Eye (tissue), 1 donor: ENCODE data around the gene SPN.
"Not testable (repeated sequence)": the region's sequence is repeated elsewhere in the genome, so short reads cannot be mapped to it uniquely, and the experiment has no call there.

Experiments used
- DNase-seq: peaks from one replicate; pipeline ENCODE4 v3.0.0-alpha.2; 2015

The SPN gene

DNA sequence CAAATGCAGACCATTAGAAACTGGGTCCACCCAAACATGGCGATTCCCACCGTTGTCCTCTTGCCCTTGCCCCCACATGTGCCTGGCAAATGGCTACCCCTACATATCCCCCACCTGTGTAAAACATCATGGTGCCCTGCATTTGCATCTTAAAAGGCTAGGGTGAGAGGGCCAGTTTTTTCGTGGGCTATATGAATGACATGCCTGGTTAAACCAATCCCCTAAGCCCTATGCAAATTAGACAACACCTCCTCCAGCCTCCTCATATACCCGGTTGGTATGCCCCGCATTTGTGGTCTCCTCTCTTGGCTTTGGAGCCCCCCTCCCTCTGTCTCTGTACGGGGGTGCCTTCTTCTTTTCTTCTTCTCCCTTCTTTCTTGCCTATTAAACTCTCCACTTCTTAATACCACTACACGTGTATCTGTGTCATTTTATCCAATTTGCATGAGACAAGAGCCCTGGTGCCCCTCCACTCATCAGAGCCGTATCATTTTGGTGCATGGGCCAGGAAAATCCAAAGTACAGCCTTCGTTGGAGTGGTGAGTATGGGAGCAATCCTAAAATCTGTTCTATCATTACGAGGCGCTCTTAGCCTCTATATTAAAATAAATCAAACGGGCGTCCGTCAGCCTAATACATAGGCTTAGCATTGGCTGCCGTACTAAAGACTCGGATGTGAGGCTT lies 46.0 kb downstream of the SPN start:
- DNase-seq = no peak

DNA sequence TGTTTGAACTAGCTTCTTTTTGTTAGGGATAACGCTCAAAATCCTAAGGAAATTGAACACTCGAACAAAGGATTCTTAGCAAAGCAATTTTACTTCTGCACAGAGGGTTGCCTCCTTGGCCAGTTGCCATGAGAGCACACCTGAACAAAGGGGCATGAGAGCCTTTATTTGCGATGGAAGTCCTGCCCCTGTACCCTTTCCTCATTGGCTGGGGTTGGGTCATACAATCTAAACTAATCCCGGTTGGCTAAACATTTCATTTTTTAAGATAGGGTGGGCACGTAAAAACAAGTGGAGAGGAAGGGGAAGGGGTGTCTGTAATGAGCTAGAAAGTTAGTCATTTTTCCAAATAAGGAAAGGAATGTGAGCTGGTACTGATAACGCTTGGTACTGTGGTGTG lies 46.6 kb downstream of the SPN start:
- DNase-seq = not testable (repeated sequence)

DNA sequence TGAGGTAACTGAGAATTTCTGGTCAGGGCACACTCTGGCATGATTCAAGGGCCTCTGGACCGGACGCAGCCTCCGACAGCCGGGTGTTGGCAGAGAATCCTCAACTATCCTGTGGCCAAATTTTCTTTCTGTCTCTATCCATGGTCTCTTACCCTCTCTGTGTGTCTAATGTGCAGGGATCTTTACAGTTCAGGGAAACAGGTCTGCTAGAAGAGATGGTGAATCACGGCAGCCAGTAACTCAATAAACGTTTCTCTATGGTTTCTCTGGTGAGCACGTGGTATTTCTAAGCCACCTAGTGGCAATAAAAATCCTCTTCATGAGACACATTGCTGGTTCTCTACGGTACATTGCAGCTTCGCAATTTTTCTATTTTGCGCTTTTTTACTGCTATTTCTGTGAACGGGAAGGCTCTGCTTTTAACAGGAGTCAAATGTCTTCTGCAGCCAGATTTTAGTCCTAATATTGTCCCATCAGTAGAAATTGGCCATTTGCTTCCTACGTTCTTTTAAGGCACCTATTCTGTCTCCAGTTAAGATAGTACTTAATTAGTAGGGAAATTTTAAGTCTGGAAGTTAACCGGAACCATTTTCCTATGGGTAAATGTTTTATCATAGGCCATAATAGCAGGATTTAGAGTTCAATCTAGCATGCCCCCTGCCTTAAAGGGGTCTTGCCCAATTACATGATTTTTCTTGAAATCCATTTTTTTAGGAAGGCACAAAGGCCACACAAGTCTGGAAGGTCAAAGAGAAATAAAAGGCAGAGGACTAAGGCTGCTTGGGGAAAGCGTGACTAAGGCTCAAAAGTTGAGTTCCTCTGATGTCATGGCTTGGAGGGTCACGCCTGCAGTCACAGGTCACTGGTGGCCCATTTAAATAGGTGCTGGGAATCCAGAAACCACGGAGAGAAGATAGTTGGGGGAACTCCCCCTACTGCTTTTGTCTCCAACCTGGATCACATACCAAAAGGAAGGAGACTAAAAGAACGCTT lies 47.5 kb downstream of the SPN start:
- DNase-seq = peak; percentile 82

DNA sequence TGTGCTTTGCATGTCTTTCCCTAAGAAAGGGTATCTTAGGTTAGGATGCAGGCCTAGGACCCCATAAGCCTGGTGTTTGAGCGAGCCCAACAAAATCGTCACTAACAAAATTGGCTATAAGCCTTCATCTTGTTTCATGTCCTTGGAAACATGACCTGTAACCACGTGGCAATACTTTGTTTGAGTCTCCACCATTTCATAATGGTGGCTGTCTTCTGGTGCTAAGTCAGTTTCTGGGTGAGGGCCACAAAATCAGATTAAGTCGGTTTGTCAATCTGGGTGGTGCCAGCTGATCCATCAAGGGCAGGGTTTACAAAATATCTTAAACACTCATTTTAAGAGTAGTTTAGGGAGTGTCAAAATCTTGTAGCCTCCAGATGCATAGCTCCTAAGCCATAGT lies 49.8 kb downstream of the SPN start:
- DNase-seq = peak; percentile 67

DNA sequence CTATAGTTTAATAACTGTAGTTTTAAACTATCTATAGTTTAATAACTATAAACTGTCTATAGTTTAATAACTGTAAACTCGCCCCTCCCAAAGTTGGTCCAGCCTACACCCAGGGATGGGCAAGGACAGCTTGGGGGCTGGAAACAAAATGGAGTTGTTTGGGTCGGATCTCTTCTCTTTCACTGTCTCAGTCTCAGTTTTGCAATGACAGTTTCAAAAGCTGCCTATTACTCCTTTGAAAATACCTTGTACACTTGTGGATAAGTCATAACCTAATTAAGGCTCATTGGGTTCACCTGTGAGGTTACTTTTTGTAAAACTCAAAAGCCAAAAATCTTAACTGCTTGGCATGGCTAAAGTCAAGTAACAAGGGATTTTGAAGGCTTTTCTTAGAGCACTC lies 51.3 kb downstream of the SPN start:
- no peak for DNase-seq

DNA sequence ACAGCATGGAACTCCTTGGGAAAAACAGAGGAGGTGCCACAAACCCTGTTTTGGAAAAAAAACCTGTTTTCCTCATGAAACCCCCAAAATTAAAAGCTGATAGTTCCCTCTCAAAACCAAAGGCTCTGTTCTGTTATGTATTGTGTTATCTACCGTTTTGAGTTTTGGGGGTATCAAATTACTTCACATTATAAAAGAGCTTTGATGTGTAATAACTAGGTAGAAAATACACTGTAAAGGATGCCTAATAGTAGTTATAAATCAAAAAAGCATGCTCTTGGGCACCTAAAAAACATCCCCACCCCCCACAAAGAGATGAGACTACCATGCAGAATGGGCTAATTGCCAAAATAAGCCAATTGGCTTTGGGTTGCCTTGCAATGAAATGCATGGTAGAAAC lies 51.9 kb downstream of the SPN start:
- DNase-seq = no peak

DNA sequence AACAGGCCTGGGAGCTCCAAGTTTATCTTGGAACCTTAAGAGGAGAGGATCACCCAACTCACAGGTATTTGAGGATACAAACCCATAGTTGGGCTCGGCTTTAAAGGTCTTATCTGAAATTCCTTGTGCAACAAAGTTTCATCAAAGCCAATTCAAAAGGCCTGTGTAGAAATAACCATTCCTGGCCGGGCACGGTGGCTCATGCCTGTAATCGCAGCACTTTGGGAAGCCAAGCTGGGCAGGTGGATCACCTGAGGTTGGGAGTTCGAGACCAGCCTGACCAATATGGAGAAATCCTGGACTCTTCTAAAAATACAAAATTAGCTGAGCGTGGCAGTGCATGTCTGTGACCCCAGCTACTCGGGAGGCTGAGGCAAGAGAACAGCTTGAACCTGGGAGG lies 54.1 kb downstream of the SPN start:
- DNase-seq = no peak

DNA sequence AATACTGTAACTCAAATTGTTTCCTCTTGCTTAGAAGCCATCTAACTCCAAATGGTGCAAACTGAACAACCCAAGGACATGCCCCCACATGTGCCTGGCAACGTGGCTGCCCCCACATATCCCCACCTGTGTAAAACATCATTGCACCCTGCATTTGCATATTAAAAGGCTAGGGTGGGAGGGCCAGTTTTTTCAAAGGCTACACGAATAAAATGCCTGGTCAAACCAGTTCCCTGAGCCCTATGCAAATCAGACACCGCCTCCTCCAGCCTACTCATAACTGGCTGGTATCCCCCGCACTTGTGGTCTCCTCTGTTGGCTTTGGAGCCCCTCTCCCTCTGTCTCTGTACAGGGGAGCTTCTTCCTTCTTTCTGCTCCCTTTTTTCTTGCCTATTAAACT lies 56.0 kb downstream of the SPN start:
- no peak for DNase-seq
